ENCODE data around the gene MAPK9. TPM values are rescaled to one million over a fixed set of nuclear protein-coding genes. Genes with fewer than 3 reads are reported as not detected.

Gene MAPK9
- total RNA-seq, 4 donors from 2014 or later, result 48.1 to 70.0 (median 54.2) TPM

GRCh38 chr5:180338001-180338707 is 46.3 kb upstream of the MAPK9 start:
- no peak for DNase-seq
- H3K9me3 ChIP-seq, result no peaks in the 10 kb centered on the region
- peaks cover 0 to 5% of the 10 kb centered on the region in 2 donors for H3K4me1 ChIP-seq
- 92 to 93% methylated on average over 22 of the region's 22 CpGs for WGBS, 2 donors
- H3K27ac ChIP-seq, result no peak overlapping the region
- peaks cover 0 to 9% of the 10 kb centered on the region in 2 donors for H3K36me3 ChIP-seq
- H3K4me3 ChIP-seq (replicated peaks in 1 of 3), result no peak overlapping the region
- TF ChIP-seq CTCF (IDR thresholded peaks at IDR 0.05), result no peak
- TF ChIP-seq POLR2A (IDR thresholded peaks at IDR 0.05), result no peak
- H3K27me3 ChIP-seq, result no peaks in the 10 kb centered on the region
- intact Hi-C loops (cut with DNase I), result no loop called here

- Histone ChIP-seq H3K27me3 (no peaks in the 10 kb centered on the region), H3K4me1 (no peaks in the 10 kb centered on the region), H3K9me3 (no peaks in the 10 kb centered on the region), H3K36me3 (peaks cover 0 to 9% of the 10 kb centered on the region in 2 donors), H3K4me3 (replicated peaks in 1 of 3) (no peak overlapping the region), H3K27ac (no peak overlapping the region)
- TF ChIP-seq CTCF (IDR thresholded peaks at IDR 0.05), result no peak
- TF ChIP-seq POLR2A (IDR thresholded peaks at IDR 0.05), result no peak
- WGBS, 2 donors, result 89 to 90% methylated on average over 34 of the region's 34 CpGs
- intact Hi-C loops (cut with DNase I), result no loop called here
- no peak for DNase-seq
Measured at GRCh38 chr5:180336234-180337020, 44.5 kb upstream of the MAPK9 start.

GRCh38 chr5:180335614-180336233 is 43.8 kb upstream of the MAPK9 start:
- intact Hi-C loops (cut with DNase I), result no loop called here
- no peak overlapping the region for H3K27ac ChIP-seq
- whole genome bisulfite sequencing, 2 donors, result 90 to 95% methylated on average over 18 to 19 of the region's 19 CpGs
- no peak for DNase-seq
- H3K36me3 ChIP-seq, result peaks cover 0 to 9% of the 10 kb centered on the region in 2 donors
- H3K4me3 ChIP-seq (replicated peaks in 1 of 3), result no peak overlapping the region
- H3K27me3 ChIP-seq, result no peaks in the 10 kb centered on the region
- TF ChIP-seq CTCF (IDR thresholded peaks at IDR 0.05) (no peak), POLR2A (IDR thresholded peaks at IDR 0.05) (no peak)
- no peaks in the 10 kb centered on the region for H3K4me1 ChIP-seq
- H3K9me3 ChIP-seq, result no peaks in the 10 kb centered on the region

GRCh38 chr5:180334751-180335613 is 43.1 kb upstream of the MAPK9 start:
- Histone ChIP-seq H3K9me3 (no peaks in the 10 kb centered on the region), H3K4me1 (no peaks in the 10 kb centered on the region), H3K27me3 (no peaks in the 10 kb centered on the region), H3K4me3 (replicated peaks in 1 of 3) (no peak overlapping the region), H3K36me3 (peaks cover 0 to 9% of the 10 kb centered on the region in 2 donors), H3K27ac (no peak overlapping the region)
- intact Hi-C loops (cut with DNase I), result no loop called here
- TF ChIP-seq POLR2A (IDR thresholded peaks at IDR 0.05) (no peak), CTCF (IDR thresholded peaks at IDR 0.05) (no peak)
- 79 to 80% methylated on average over 7 to 12 of the region's 15 CpGs for WGBS, 2 donors
- DNase-seq, result no peak

Data from thyroid gland (tissue), 4 donors.